HUDEP-2 (cell line): ENCODE measurements around the gene CHCHD6.

ENCODE experiments used
- DNase-seq, 76 experiments: peaks; one replicate each; lab custom pipeline; 2025; ENCODE audit not compliant: unreplicated experiment in 76 of 76; lab: John Stamatoyannopoulos, UW

The CHCHD6 gene

DNA sequence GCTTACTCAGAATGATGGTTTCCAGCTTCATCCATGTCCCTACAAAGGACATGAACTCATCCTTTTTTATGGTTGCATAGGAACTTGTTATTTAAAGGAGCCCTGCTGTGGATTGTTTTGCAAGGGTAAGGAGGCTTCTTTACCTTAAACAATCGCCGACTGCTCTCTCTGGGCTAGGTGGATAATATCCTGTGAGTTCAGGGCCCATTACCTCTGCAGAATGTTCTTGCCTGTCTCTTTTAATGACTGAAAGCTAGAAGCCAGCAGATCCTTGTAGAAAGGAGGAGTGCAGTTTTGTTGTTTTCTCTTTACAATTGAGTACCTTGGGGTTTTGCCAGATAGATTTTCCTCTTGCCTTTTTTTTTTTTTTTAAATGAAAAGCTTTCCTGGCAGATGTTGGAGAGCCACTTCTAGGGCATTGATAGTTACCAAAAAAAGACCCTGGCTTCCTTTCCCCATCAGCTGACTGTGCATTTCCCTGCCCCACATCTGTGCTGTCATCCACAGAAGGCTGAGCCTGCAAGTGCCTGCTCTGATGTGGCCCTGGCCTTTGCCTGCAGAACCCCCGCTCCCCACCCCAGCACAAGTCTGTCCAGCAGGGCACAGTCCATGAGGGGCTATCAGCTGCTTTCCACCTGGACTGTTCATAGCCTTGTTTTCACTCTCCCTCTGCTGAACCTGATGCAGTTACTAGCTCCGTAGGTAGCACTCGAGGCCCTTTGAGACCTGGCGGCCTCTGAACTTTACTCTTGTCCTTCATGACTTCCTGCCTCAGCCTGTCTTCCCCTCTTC is 113.1 kb downstream of the CHCHD6 start:
- DNase-seq: no peak

GRCh38 chr3:126817781-126818180 is 113.7 kb downstream of the CHCHD6 start:
- DNase-seq: no peak

DNA sequence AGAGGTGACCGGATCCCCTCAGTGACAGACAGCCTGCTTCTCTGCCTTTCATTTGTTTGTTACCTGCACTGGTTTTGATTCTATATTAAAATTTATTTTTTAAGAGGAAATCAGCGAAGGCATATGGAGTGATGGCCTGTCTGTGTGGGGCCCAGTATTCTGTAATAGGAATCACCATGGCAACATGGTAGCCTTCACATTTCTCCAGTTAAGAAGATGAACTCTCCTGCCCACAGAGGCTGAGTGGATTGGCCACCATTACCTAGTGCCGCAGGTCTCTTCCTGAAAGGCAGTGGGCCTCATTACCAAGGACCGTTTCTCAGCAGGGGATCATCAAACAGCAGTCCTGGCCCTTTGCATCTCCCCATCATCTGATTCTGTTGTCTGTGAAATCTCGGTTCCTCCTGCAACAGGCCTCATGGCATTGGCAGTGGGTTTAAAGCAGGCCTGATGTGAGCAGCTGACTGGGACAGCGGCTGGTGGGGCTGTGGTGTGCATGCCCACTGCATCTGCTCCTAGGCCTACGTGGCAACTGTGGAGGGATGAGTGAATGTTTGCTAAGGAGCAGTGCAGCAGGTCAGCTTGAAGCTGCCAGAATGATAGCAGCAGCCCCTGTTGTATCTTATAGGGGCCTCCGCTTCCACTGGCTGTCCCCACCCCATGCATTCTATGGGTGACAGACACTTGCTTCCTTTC is 114.5 kb downstream of the CHCHD6 start:
- DNase-seq: no peak

DNA sequence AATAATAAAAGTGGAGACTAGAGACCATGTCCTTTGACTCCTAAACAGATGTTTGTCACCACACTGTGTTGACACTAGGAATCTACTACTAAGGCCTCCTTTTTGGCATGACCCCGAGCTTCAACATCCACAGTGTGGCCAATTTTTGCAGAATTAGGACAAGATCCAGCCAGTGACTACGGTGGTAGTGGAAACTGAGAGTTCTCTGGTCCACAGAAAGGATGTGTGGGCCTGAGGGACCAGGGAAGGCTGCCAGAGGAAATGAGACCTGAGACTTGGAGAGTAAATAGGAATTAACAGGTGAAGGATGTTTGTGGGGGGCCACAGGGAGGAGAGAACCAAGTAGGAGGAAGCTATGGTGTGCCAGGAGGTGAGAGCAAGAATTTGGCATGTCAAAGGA is 122.7 kb downstream of the CHCHD6 start:
- DNase-seq: no peak

- no peak for DNase-seq
Observed at GRCh38 chr3:126827121-126827520, 123.1 kb downstream of the CHCHD6 start.

- DNase-seq: no peak
Observed at GRCh38 chr3:126828306-126828705, 124.3 kb downstream of the CHCHD6 start.

- no peak for DNase-seq
Observed at GRCh38 chr3:126832933-126833332, 128.9 kb downstream of the CHCHD6 start.

DNA sequence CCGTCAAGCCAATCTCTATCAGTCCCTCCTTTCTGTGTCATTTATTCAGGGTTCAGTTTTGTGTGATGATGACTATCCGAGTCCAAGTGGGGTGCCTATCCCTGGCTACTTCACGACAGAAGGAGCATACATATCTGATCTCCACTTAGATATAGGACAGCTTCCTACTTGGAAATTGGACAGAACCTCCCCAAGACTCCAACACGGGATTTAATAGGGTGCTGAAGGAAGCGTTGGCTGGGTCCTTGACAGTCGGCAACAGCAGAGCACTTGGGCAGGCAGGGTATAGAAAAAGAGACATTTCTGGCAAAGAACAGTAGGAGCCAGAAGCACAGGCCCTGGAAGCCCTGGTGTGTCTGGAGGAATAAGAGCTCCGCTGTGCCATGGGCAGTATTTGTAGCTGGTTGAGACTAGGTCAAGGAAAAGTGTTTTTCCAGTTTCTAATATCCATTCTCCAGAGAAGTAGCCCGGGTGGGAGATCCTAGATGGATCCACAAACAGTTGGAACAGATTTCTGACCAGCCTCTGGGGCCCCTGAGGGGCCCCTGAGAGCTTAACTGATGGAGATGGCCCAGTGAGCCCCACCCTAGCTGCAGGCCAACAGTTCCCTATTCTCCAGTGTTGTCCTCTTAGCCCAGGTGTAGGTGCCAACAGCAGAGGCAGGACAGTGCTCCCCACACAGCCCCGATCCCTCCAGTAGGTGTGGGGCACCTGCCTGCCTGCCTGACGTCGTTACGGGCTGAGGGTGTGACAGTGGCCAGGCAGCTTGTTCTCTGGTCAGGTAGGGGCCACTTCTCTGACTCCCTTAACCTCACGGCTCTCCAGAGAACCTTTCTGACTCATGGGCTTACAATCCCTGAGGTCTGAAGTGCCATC is 130.8 kb downstream of the CHCHD6 start:
- DNase-seq: no peak

GRCh38 chr3:126835472-126836219 is 131.6 kb downstream of the CHCHD6 start:
- no peak for DNase-seq

DNA sequence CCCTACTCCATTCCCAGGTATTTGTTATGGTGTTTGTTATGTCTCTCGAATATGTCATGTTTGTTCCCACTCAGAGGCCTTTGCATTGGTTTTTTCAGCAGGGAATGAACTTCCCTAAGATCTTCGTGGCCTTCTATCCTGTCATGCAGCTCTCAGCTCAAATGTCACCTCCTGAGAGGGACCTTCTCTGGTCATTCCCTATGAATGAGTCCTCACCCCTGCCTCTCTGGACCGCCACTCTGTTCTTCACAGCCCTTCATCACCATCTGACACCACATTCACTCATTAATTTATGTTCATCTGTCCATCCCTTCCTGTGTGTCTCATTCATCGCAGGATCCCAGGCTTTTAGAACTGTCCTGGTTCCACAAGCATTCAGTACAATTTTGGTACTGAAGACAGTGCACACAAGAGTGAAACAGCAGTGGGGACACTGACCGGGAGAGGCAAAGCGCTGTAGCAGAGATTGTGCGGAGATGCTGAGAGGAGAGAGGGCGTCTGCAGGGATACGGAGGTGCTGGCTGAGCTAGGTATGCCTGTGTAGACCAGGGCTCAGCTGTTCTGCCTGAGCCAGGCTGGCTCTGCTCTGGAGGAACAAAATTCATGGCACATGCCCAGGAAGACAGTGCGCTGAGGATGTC is 132.3 kb downstream of the CHCHD6 start:
- DNase-seq: no peak

DNA sequence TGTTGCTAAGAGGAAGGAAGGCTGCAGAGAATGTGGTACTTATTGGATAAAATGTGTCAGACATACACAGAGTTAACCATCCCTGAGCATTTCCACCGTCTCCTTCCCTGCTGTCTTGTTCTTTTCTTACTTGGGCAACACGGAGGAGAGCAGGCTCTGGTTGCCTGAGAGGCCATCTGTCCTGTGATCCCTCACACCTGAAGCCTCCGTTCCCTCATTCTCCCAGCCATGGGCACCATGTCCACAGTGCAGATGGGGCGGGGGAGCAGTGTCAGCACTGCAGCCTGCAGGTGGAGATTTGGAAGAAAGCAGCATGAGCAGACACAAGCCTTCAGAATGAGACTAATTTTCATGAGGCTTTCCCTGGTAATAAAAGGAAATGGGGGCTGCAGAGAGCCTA is 133.7 kb downstream of the CHCHD6 start:
- no peak for DNase-seq

DNA sequence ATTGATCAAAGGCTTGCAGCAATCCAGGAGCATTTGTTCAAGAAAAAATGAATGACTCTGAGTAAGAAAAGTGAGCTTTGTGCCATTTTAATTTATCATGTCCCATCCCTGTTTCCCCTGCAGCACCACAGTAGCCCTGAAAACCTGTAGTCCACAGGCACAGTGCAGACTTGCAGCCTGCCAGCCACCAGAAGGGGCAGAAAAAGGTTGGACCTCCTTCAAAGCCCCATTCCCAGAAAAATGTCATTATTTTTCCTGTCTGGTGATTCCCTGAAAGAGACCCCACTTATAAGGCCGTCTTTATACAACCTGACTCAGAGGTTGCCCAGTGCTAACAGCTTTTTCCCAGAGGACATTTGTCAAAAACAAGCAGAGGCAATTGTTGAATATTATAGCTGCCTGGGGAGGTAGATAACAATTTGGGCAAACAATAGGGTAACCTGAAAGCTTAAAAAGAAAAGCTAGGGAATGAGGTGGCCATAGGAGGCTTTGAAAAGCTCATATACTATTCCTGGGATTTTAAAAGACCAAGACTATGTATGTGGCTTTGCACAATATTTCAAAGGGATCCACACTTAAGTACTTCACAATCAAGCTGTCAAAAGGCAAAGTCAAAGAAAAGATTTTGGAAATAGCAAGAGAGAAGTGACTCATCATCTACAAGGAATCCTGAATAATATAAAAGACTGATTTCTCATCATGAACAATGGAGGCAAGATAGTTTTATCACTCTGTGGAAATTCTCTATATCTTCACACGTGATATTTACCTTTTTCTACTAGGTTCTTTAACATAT is 142.1 kb downstream of the CHCHD6 start:
- DNase-seq: no peak

DNA sequence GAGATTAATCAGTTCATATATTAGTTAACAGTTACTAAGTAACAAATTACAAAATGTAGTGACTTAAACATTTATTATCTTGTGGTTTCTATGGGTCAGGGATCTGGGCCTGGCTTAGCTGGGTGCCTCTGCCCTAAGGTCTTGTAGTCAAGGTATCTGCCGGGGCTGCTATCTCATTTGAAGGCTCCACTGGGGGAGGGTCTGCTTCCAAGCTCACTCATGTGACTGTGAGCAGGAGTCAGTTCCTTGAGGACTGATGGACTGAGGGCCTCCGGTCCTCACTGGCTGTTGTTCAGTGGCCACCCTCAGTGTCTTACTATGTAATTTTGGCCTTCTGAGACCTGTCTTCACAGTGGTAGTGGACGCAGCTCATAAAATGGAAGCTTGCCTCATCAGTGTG is 143.0 kb downstream of the CHCHD6 start:
- no peak for DNase-seq

DNA sequence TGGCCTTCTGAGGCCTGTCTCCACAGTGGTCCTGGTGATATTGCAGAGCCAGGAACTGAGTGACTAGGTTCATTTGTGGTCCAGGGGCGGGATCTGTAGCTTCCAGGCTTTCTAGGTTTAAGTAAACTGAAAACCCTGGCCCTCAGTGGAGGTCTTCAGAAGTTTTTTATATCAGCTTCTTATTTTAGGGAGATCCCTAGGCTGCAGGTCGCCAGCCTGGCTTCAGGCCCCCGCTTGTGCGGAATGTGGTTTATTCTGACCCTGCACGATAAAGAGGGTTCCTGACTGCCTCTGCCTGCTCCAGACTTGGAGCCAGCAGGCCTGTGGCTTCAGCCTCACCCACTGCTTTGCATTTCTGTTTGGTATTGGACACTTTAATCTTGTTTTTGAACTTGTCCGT is 145.0 kb downstream of the CHCHD6 start:
- no peak for DNase-seq

DNA sequence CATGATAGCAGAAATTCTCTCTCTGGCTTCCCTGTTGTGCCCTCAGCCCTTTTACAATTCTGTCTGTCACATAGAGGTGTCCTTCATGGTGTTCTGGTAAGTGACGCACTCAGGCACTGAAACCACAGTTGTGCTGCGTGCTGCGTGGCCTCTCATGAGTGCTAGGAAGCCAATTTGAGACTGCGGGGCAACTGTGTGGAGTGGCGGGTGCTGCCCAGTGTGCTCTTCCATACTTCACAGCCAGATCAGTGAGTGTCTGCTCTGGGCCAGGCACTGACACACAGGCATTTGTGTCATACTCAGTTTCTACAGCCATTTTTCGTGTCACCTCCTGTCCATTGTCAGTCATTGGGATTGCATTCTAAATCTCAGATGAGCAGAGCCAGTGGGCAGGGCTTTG is 145.7 kb downstream of the CHCHD6 start:
- DNase-seq: no peak

DNA sequence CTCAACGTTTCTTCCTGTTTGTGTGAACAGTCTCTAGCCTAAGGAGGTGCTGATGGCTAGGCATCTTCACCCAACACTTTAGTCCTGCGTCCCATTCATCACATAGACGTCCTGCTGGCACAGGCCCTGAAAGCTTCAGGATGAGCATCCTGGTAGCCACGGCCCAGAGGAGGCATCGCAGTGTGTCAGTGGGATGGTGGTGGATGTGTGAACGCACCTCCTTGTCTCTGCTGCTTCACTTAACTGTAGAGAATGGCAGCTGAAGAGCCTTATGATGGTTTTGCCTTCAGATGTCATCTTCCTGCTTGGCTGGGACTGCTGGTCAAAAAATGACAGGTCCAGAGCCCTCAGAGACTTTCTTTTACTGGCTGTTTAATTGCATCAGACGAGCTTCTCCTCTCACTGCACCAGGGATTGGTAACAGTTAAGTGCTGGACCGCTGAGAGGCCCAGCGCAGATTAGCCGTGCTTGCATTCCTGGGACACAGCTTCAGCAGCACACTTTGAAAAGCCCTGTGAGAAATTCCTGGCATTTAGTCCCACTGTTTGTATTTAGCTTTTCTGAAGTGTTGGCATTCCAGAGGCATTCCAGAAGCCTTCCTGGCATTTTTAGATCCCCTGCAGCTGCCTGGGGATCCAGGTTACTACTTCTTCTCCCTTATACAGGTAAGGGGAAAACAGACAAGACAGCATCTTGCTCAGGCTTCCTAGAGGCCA is 146.5 kb downstream of the CHCHD6 start:
- no peak for DNase-seq

GRCh38 chr3:126851382-126851781 is 147.3 kb downstream of the CHCHD6 start:
- DNase-seq: no peak

GRCh38 chr3:126851934-126852333 is 147.9 kb downstream of the CHCHD6 start:
- no peak for DNase-seq

DNA sequence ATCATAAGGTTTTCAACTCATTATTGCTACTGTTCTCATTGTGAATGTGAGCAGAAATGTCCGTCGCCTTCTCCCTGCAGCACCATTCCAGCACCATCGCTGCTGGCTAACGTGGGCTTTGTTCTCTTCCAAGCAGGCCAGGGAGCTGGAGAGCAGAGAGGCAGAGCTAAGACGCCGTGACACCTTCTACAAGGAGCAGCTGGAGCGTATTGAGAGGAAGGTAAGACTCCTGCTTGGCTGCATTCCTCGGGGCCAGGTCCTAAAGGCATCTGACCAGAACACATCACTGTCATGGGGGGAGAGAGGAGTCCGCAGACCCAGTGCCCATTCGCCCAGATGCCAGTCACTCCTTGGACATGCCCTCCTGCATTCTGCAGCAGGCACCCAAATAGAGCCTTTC is 148.5 kb downstream of the CHCHD6 start:
- no peak for DNase-seq
